HG03039 (cell line): Measurements from ENCODE around the gene ADCY4.
A peak's percentile ranks its signal among the peaks of the same experiment; 100 is the strongest.

Source experiments
- ATAC-seq: cut with Tn5 transposase; IDR thresholded peaks from one replicate; pipeline ENCODE4 v1.9.1; 2021; ENCODE audit warnings: mild to moderate bottlenecking, moderate library complexity; ENCODE audit not compliant: unreplicated experiment

Gene ADCY4

DNA sequence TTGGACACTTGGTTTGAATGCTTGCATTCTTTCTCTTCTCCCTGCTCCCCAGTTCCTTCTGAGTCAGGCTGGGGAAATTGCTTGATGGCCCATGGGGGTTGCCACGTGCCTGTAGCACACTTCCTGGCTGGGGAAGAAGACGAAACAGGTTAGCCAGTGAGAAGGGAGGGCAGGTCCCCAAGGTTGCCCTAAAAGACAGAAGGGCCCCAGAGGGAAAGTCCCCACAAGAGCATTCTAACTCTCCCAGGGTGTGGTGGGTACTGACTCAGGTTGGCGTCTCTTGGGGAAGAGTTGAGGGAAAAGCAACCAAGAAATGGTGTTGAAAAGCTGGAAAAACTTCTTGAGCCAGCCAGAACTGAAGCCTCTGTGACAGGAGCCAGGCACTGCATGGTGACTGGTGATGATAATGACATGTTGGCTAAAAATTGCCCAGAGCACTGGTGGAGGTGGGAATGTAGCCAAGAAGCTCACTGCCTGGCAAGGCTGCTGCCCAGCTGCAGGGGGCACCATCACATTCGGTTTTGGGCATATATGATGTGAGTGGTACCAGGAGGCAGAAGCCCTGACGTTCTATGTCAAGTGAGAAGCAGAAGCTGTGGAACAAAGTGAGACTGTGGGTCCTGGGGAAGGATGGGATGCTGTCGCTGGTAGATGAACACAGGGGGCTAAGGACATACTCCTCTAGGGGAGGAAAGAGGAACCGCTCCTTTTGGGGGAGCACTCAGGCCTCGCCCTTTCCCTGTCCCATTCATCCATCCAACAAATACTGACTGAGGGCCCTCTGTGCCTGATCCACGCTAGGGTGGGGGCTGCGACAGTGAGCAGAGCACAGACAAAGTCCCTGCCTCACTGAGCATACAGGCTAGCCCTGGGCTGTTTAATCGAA is 55.3 kb downstream of the ADCY4 start:
- ATAC-seq: no peak

- no peak for ATAC-seq
Measured at GRCh38 chr14:24278424-24278823, 56.4 kb downstream of the ADCY4 start.

DNA sequence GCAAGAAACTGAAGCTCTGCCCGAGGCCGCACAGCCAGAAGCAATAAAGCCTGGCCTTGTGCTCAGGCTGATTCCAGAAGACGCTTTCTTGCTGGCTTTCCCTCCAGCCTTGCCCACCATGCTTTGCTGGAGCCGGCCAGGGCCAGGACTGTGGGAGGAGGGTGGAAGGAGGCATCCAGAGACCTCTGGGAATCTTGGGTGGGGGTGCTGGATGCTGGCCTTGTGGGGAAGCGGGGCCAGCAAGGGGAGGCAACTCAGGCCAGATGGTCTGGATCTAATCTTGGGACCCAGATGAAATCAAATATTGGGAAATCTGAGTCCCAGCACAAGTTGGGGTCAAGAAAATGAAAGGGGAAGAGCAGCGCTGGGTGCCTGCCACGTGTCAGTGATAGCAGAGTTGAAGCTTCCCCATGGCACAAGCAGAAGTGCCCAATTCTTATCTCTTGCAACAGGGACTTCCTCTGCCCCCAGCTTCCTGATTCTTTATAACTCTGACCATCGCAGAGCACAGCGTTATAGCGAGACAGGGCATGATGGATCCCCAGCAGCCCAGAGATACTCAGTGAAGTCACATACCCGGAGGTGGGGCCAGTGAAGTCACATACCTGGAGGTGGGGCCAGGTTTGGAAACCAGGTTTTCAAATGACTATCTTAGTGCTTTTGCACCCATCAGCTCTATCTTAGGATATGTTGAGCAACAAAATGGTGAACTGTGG is 57.1 kb downstream of the ADCY4 start:
- ATAC-seq: no peak

GRCh38 chr14:24277071-24277470 is 57.8 kb downstream of the ADCY4 start:
- no peak for ATAC-seq

- peak; percentile 46 for ATAC-seq
Measured at GRCh38 chr14:24274101-24274543, 60.7 kb downstream of the ADCY4 start.

- no peak for ATAC-seq
Measured at GRCh38 chr14:24273422-24273998, 61.4 kb downstream of the ADCY4 start.

- no peak for ATAC-seq
Measured at GRCh38 chr14:24272467-24272866, 62.4 kb downstream of the ADCY4 start.

GRCh38 chr14:24271834-24272263 is 63.0 kb downstream of the ADCY4 start:
- no peak for ATAC-seq

- ATAC-seq: peak; percentile 81
Measured at GRCh38 chr14:24271134-24271833, 63.6 kb downstream of the ADCY4 start, which contains the start of gene RABGGTA. RABGGTA (minus strand) TSS chr14:24271597; CDS start chr14:24271115, 482 bp downstream.

GRCh38 chr14:24270537-24271133 is 64.2 kb downstream of the ADCY4 start:
- no peak for ATAC-seq

- ATAC-seq: no peak
Measured at GRCh38 chr14:24269910-24270536, 64.8 kb downstream of the ADCY4 start.

DNA sequence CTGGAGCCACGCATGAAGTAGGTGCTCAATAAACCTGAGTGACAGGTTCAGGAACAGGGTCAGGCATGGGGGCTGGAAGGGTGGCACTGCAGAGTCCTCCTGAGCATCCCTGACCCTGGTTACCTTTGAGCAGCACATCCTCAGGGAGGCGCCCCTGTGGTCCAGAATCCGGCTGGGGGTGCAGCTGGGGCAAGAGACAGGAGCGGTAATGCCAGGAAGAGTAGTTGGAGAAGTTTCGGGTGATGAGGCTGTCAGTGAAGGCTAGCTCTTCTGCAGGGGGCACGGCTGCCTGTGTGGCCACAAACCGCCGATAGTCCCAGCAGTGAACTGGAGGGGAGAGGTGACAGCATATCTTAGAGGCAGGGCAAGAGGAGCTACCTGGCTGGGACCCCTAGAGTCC is 65.5 kb downstream of the ADCY4 start:
- no peak for ATAC-seq
